ENCODE measurements around the gene JMJD4.
A peak's percentile ranks its signal among the peaks of the same experiment; 100 is the strongest.

The JMJD4 gene

GRCh38 chr1:227774051-227774731, 39.1 kb upstream of the JMJD4 start:
- peaks cover 38 to 41% of the 10 kb centered on the region in 2 donors for H3K4me1 Mint-ChIP-seq (ENCODE audit: low read depth in 2 of 2)
- H3K36me3 Mint-ChIP-seq (ENCODE audit: insufficient read depth), result peaks cover 7% of the 10 kb centered on the region
- peak overlapping the region; percentile 66 to 70 for H3K27ac Mint-ChIP-seq
- ATAC-seq (replicated peaks) (peak; percentile 90), DNase-seq (peak; percentile 49 to 61 (median 60))
- H3K4me3 Mint-ChIP-seq, result peak overlapping the region; percentile 73 to 74
- H3K9me3 Mint-ChIP-seq, result no peaks in the 10 kb centered on the region
- H3K27me3 Mint-ChIP-seq, result no peaks in the 10 kb centered on the region

GRCh38 chr1:227773558-227773957, 38.5 kb upstream of the JMJD4 start:
- H3K9me3 Mint-ChIP-seq, result no peaks in the 10 kb centered on the region
- H3K4me3 Mint-ChIP-seq, result peak overlapping the region; percentile 73 to 74
- peak overlapping the region; percentile 66 to 70 for H3K27ac Mint-ChIP-seq
- no peaks in the 10 kb centered on the region for H3K27me3 Mint-ChIP-seq
- H3K4me1 Mint-ChIP-seq (ENCODE audit: low read depth in 2 of 2), result peaks cover 38 to 43% of the 10 kb centered on the region in 2 donors
- no peak for DNase-seq
- H3K36me3 Mint-ChIP-seq (ENCODE audit: insufficient read depth), result peaks cover 13% of the 10 kb centered on the region
- ATAC-seq (replicated peaks), result no peak

DNA sequence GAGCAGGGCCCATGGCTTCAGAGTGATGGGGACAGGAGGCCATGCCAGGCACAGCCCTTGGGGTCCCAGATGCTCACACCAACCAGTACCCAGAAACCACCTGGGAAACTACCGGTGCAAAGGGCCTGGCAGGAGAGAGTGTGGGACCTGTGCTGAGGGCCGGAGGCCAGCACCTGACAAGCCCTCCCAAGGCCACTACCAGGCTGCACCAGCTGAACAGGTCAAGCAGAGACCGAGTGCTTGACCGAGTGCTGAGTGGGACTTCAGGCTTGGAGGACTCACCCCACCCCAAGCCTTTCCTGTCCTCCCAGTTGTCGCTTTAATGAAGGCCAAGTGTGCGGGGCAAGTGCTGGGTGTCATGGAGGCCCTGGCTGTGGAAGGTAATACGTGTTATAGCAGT, 36.7 kb upstream of the JMJD4 start:
- peaks cover 47 to 53% of the 10 kb centered on the region in 2 donors for H3K4me1 Mint-ChIP-seq (ENCODE audit: low read depth in 2 of 2)
- ATAC-seq (replicated peaks) (no peak), DNase-seq (no peak)
- peaks cover 15% of the 10 kb centered on the region for H3K36me3 Mint-ChIP-seq (ENCODE audit: insufficient read depth)
- no peaks in the 10 kb centered on the region for H3K27me3 Mint-ChIP-seq
- no peak overlapping the region for H3K4me3 Mint-ChIP-seq
- no peak overlapping the region for H3K27ac Mint-ChIP-seq
- H3K9me3 Mint-ChIP-seq, result no peaks in the 10 kb centered on the region

- Mint-ChIP-seq H3K4me1 (ENCODE audit: low read depth in 2 of 2) (peaks cover 48 to 53% of the 10 kb centered on the region in 2 donors), H3K4me3 (no peak overlapping the region)
Measured at GRCh38 chr1:227771326-227771725, 36.2 kb upstream of the JMJD4 start.

GRCh38 chr1:227770812-227771211, 35.7 kb upstream of the JMJD4 start:
- no peaks in the 10 kb centered on the region for H3K9me3 Mint-ChIP-seq
- no peaks in the 10 kb centered on the region for H3K27me3 Mint-ChIP-seq
- no peak for DNase-seq
- ATAC-seq (replicated peaks), result no peak
- peaks cover 51 to 54% of the 10 kb centered on the region in 2 donors for H3K4me1 Mint-ChIP-seq (ENCODE audit: low read depth in 2 of 2)
- no peak overlapping the region for H3K4me3 Mint-ChIP-seq
- peaks cover 21% of the 10 kb centered on the region for H3K36me3 Mint-ChIP-seq (ENCODE audit: insufficient read depth)
- no peak overlapping the region for H3K27ac Mint-ChIP-seq

More at GRCh38 chr1:227771326-227771725, 36.2 kb upstream of the JMJD4 start:
- Mint-ChIP-seq H3K36me3 (ENCODE audit: insufficient read depth) (peaks cover 17% of the 10 kb centered on the region), H3K9me3 (no peaks in the 10 kb centered on the region), H3K27ac (no peak overlapping the region), H3K27me3 (no peaks in the 10 kb centered on the region)
- DNase-seq (no peak), ATAC-seq (replicated peaks) (no peak)

GRCh38 chr1:227769936-227770494, 34.9 kb upstream of the JMJD4 start:
- no peak for ATAC-seq (replicated peaks)
- H3K27me3 Mint-ChIP-seq, result no peaks in the 10 kb centered on the region
- H3K27ac Mint-ChIP-seq, result no peak overlapping the region
- H3K4me3 Mint-ChIP-seq, result no peak overlapping the region
- H3K4me1 Mint-ChIP-seq (ENCODE audit: low read depth in 2 of 2), result peaks cover 53 to 62% of the 10 kb centered on the region in 2 donors
- no peak for DNase-seq
- peaks cover 21% of the 10 kb centered on the region for H3K36me3 Mint-ChIP-seq (ENCODE audit: insufficient read depth)
- H3K9me3 Mint-ChIP-seq, result no peaks in the 10 kb centered on the region

DNA sequence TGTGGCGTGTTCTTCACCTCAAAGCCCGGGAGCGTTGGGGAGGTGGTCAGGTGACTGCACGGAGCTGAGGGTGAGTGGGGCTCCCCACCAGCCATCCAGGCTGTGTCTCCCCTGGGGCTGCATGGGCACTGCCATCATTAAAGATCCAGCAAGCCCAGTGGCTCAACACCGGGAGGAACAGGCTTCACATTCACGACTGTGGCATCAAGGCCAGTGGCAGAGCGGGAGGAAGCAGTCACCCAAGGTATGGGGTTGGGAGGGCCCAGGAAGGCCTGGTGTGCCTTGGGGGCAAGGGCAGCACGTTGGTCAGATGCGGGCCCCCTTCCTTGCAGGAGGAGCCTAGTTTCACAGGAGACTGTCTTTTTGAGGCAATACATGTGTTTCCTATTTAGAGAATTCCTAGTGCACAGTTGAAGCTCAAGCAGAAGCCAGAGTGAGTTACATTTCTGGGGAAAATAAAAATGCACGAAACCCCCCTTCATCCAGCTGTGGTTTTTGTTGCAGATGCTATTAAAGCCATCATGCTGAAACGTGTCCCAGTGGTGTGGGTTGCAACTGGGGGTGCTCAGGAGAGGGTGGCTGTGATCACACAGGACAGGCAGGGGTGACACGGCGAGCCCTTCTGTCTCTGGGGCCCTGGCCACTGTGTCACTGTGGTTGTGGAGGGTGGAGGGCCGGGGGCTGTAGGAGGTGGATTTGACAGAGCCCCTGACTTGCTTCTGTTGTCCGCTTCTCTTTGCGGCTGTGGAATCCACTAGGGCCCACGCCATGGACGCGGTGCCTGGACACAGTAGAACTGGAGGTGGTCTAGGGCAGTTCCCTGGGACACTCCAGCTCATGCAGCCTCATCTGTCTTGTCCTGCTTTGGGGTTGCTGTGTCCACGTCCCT, 34.2 kb upstream of the JMJD4 start:
- ATAC-seq (replicated peaks) (no peak), DNase-seq (no peak)
- Mint-ChIP-seq H3K4me1 (ENCODE audit: low read depth in 2 of 2) (peaks cover 52 to 62% of the 10 kb centered on the region in 2 donors), H3K9me3 (no peaks in the 10 kb centered on the region), H3K27ac (no peak overlapping the region), H3K36me3 (ENCODE audit: insufficient read depth) (peaks cover 18% of the 10 kb centered on the region), H3K4me3 (no peak overlapping the region), H3K27me3 (no peaks in the 10 kb centered on the region)

- DNase-seq, result no peak
- no peaks in the 10 kb centered on the region for H3K9me3 Mint-ChIP-seq
- H3K36me3 Mint-ChIP-seq (ENCODE audit: insufficient read depth), result peaks cover 18% of the 10 kb centered on the region
- H3K4me3 Mint-ChIP-seq, result peak overlapping the region in 1 of 2 donors; percentile 83
- no peak for ATAC-seq (replicated peaks)
- H3K4me1 Mint-ChIP-seq (ENCODE audit: low read depth in 2 of 2), result peaks cover 52 to 62% of the 10 kb centered on the region in 2 donors
- no peak overlapping the region for H3K27ac Mint-ChIP-seq
- H3K27me3 Mint-ChIP-seq, result no peaks in the 10 kb centered on the region
Measured at GRCh38 chr1:227768640-227769039, 33.5 kb upstream of the JMJD4 start.

DNA sequence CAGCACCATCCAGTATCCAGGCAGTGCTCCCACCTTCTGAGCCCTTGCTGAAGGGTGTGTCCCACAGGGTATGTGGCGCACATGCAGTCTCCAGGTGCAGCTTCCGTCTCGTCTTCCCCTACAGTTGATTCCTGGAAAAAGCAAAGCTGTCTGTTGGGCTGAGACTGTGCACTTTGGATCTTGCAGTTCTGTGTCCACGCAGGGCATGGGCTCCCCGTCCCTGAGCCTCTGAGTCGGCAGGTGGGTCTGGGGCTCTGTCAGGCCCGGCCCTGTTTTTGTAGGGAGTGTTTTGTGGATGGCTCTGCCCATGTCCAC, 33.0 kb upstream of the JMJD4 start:
- DNase-seq (no peak), ATAC-seq (replicated peaks) (no peak)
- Mint-ChIP-seq H3K9me3 (no peaks in the 10 kb centered on the region), H3K27me3 (no peaks in the 10 kb centered on the region), H3K36me3 (ENCODE audit: insufficient read depth) (peaks cover 18% of the 10 kb centered on the region), H3K4me1 (ENCODE audit: low read depth in 2 of 2) (peaks cover 53 to 61% of the 10 kb centered on the region in 2 donors), H3K27ac (no peak overlapping the region), H3K4me3 (peak overlapping the region; percentile 82 to 83)

GRCh38 chr1:227767401-227768124, 32.5 kb upstream of the JMJD4 start:
- Mint-ChIP-seq H3K36me3 (ENCODE audit: insufficient read depth) (peaks cover 22% of the 10 kb centered on the region), H3K9me3 (no peaks in the 10 kb centered on the region), H3K4me3 (peak overlapping the region; percentile 82 to 83), H3K27ac (peak overlapping the region in 1 of 2 donors; percentile 89), H3K4me1 (ENCODE audit: low read depth in 2 of 2) (peaks cover 54 to 63% of the 10 kb centered on the region in 2 donors), H3K27me3 (no peaks in the 10 kb centered on the region)
- ATAC-seq (replicated peaks) (no peak), DNase-seq (no peak)

DNA sequence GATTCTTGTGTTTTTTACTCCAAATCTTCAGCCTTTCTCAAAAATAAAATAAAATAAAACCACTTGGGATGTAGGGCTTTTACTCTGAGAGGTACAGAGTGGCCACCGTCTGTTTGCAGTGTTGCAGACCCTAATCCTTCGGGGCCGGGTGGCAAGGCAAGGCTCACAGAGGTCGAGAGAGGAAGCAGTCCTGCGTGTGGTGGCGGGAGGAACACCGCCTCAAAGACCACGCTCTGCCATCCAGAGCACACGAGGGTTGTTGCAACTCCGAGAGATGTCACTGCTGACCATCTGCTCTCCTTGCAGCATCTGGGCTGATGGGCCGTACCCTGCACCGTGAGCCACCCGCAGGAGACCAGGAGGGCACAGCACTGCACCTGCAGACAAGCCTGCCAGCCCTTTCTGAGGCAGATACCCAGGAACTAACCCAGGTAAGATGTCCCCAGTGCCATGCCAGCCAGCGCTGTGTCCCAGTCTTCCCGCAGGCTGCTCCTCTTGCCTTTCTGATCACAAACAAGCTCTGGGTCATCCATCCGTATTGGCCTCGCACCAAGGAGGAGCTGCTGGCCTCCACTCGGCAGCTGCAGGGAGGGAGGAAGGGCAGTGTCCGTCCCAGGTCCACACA, 31.7 kb upstream of the JMJD4 start:
- Mint-ChIP-seq H3K27me3 (no peaks in the 10 kb centered on the region), H3K4me1 (ENCODE audit: low read depth in 2 of 2) (peaks cover 59 to 65% of the 10 kb centered on the region in 2 donors), H3K9me3 (no peaks in the 10 kb centered on the region), H3K36me3 (ENCODE audit: insufficient read depth) (peaks cover 24% of the 10 kb centered on the region), H3K4me3 (peak overlapping the region; percentile 82 to 83), H3K27ac (peak overlapping the region; percentile 88 to 89)
- ATAC-seq (replicated peaks) (no peak), DNase-seq (no peak)

- DNase-seq (peak; percentile 85 to 88 (median 87)), ATAC-seq (replicated peaks) (peak; percentile 84)
- H3K4me3 Mint-ChIP-seq, result peak overlapping the region; percentile 82 to 83
- H3K4me1 Mint-ChIP-seq (ENCODE audit: low read depth in 2 of 2), result peaks cover 66 to 69% of the 10 kb centered on the region in 2 donors
- no peaks in the 10 kb centered on the region for H3K27me3 Mint-ChIP-seq
- H3K36me3 Mint-ChIP-seq (ENCODE audit: insufficient read depth), result peaks cover 22% of the 10 kb centered on the region
- no peaks in the 10 kb centered on the region for H3K9me3 Mint-ChIP-seq
- H3K27ac Mint-ChIP-seq, result peak overlapping the region; percentile 88 to 89
Measured at GRCh38 chr1:227766015-227766634, 31.0 kb upstream of the JMJD4 start.
